DND-41 (cell line): ENCODE data around the gene CSF3.

Experiments used
- EZH2 ChIP-seq: IDR thresholded peaks from 3 replicates; pipeline ENCODE4 v1.6.1; 2012; ENCODE audit warnings: borderline replicate concordance, low read depth, mild to moderate bottlenecking, moderate library complexity, low read length, inconsistent platforms; ENCODE audit not compliant: severe bottlenecking
- TF ChIP-seq, protein P1 (sequence below): IDR thresholded peaks from 2 replicates; pipeline ENCODE4 v1.5.1; 2012; ENCODE audit warnings: borderline replicate concordance, low read length, moderate library complexity, mild to moderate bottlenecking; ENCODE audit not compliant: poor library complexity, severe bottlenecking; ENCODE audit errors: extremely low read depth

DNA sequence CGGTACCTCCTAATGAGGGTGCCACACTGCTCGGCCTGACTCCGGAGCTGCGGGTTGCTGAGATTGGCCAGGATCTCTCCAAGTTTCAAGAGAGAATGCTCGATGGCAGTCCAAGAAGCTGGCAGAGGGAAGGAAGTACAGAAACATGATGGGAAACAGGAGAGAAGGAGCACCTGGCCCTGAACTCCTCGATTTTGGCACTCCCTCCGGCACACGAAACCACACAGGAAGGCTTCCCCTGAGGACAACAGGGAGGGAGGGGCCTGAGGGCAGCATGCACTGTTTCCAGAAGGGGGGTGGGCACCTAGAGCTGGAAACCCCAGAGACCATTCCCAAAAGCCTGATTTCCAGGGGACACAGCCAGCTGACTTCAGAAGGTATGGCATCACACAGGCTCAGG is 18.1 kb downstream of the CSF3 start:
- TF ChIP-seq, protein P1, sequence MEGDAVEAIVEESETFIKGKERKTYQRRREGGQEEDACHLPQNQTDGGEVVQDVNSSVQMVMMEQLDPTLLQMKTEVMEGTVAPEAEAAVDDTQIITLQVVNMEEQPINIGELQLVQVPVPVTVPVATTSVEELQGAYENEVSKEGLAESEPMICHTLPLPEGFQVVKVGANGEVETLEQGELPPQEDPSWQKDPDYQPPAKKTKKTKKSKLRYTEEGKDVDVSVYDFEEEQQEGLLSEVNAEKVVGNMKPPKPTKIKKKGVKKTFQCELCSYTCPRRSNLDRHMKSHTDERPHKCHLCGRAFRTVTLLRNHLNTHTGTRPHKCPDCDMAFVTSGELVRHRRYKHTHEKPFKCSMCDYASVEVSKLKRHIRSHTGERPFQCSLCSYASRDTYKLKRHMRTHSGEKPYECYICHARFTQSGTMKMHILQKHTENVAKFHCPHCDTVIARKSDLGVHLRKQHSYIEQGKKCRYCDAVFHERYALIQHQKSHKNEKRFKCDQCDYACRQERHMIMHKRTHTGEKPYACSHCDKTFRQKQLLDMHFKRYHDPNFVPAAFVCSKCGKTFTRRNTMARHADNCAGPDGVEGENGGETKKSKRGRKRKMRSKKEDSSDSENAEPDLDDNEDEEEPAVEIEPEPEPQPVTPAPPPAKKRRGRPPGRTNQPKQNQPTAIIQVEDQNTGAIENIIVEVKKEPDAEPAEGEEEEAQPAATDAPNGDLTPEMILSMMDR, result no peak
- no peak for TF ChIP-seq EZH2
